Globus pallidus (tissue), 1 donor: Measurements from ENCODE around the gene FRG1.
"Not testable (repeated sequence)": the region's sequence is repeated elsewhere in the genome, so short reads cannot be mapped to it uniquely, and the experiment has no call there.

ENCODE experiments used
- DNase-seq: peaks from one replicate; pipeline ENCODE4 v3.0.0-alpha.2; 2015; ENCODE audit warnings: low spot score

Gene FRG1

GRCh38 chr4:189940178-189941004, at the start of gene FRG1:
Gene FRG1, plus strand, starts transcription at chr4:189940872. Its CDS starts 138 bp downstream, at chr4:189941010.
- DNase-seq: peak; percentile 86

DNA sequence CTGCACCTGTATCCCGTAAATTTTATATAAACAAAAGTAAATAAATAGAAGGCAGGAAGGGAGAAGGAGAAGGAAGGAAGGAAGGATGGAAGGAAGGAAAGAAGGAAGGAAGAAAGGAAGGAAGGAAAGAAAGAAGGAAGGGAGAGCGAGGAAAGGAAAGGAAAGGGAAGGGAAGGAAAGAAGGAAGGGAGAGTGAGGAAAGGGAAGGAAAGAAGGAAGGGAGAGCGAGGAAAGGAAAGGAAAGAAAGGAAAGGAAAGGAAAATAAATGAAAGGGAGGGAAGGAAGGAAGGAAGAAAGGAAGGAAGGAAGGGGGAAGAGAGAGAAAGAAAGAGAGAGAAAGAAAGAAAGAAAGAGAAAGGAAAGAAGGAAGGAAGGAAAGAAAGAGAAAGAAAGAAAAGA, 43.0 kb upstream of the FRG1 start:
- no peak for DNase-seq

- not testable (repeated sequence) for DNase-seq
Observed at GRCh38 chr4:189899481-189900015, 41.1 kb upstream of the FRG1 start.

GRCh38 chr4:189904420-189905027, 36.1 kb upstream of the FRG1 start:
- DNase-seq: peak; percentile 60

DNA sequence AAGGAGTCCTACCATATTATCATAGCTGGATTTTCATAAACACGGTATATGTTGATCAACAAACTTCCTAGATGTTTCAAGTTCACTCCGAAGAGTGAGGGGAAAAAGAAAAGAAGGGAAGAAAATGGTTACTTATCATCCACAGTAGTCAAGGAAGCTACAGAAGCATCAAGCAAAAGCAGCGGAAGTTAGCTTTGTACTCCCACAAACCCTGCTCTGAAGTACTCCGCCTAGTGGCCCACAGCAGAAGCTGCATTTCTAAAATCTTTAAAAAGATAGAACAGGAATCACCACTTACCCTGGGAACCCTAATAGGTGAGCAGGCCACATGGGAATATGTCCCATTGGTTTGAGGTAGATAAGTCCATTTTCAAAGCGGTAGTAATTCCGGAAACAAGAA, 28.5 kb upstream of the FRG1 start:
- no peak for DNase-seq

DNA sequence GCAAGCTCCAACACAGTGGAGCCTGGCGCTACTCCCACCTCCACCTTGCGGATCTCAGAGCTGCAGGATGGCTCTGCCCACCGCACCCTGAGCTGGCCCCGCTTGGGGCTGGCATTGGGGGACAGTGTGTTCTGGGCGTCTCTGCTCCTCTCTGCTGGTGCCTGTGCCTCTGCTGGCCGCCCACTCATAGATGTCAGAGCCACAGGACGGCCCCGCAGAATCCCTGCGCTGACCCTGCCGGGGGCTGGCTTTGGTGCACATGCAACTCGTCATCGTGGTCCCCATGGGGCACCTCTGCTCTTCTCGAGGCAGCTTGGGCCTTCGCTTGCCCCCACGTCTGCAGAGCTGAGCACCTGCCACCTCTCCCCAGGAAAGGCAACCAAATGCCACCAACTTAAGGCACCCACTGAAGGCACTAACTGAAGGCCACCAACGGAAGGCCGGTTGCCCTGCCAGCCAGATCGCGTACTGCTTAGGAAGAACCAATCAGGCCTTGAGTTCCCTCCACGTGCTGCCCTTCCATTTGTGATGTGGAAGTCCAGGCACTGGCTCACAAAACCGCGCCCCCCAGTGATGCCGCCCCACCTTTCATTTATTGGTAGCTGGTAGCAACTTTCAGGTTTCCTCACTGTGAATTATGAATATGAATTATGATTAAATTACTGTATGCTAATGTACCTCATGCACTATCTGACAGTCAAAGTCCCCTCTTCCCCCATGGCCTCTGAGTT, 23.3 kb upstream of the FRG1 start:
- DNase-seq: no peak

DNA sequence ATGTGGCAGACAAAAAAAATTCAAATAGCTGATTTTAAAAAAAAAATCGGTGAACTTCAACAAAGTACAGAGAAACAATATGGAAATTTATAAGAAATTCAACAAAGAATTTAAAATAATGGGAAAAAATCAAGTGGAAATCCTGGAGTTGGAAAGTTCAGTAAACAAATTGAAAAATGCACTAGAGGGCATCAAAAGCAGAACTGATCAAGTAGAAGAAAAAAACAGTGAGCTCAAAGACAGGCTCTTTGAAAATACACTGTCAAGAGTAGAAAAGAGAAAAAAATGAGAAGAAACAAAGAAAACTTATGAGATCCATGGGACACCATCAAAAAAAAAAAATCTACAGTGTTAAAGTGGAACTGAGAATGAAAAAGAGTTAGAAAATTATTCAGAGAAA, 19.6 kb upstream of the FRG1 start:
- no peak for DNase-seq

GRCh38 chr4:189926742-189927141, 13.9 kb upstream of the FRG1 start:
- DNase-seq: not testable (repeated sequence)

DNA sequence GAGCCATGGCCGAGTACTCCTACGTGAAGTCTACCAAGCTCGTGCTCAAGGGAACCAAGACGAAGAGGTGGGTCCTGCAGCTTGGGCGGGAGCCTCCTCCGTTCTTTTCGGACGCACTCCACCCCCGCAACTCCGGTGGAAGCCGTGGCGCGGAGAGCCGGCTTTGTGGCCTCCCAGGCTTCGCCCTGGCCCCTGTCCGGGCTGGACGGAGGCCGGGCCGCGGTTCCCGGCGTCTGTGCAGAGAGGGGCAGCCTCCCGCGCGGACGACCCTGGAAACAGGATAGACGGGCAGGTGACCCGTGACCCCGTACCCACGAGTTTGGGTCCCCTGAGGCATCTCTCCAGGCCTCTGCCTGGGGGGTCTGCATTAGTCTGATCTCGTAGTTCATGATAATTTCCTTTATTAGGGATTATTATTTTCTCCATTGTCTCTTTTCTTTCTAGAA, 356 bp downstream of the FRG1 start:
- no peak for DNase-seq

DNA sequence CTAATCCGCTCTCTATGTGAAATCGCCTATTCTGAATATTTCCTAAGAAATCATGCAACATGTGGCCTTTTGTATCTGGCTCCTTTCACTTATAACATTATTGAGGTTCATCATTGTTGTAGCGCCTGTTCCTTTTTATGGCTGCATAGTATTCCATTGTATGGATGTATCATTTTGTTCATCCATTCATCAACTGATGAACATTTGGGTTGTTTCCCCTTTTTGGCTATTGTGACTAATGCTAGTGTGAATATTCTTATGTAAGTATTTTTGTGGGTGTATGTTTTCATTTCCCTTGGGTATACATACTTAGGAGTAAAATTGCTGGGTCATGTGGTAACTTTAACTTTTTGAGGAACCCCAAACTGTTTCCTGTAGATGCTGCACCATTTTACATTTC, 1.7 kb downstream of the FRG1 start:
- not testable (repeated sequence) for DNase-seq

GRCh38 chr4:189944077-189944476, 3.4 kb downstream of the FRG1 start:
- not testable (repeated sequence) for DNase-seq

DNA sequence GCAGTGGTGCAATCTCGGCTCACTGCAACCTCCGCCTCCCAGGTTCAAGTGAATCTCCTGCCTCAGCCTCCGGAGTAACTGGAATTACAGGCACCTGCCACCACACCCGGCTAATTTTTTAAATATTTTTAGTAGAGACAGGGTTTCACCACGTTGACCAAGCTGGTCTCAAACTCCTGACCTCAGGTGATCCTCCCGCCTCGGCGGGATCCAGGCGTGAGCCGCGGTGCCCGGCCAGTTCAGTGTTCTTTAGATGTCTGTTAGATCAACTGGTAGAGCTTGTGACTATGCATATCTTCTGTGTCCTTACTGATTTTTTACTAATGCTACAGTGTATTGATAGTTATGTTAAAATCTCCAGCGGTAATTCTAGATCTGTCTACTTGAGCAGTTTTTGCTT, 6.2 kb downstream of the FRG1 start:
- not testable (repeated sequence) for DNase-seq

DNA sequence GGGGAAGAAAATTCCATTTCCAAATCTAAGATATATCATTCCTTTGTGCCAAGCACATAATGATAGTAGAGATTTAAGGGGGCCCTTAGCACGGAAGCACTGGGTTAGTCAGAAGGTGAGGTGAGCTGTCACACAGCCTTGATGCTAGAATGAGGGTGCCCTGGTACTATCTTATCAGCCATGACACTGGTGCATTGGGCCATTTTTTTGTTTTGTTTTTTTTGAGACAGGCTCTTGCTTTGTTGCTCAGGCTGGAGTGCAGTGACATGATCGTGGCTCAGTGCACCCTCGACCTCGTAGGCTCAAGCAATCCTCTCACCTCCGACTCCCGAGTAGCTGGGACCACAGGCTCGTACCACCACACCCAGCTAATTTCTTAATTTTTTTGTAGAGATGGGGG, 7.8 kb downstream of the FRG1 start:
- not testable (repeated sequence) for DNase-seq

GRCh38 chr4:189969291-189969690, 28.6 kb downstream of the FRG1 start:
- DNase-seq: not testable (repeated sequence)

DNA sequence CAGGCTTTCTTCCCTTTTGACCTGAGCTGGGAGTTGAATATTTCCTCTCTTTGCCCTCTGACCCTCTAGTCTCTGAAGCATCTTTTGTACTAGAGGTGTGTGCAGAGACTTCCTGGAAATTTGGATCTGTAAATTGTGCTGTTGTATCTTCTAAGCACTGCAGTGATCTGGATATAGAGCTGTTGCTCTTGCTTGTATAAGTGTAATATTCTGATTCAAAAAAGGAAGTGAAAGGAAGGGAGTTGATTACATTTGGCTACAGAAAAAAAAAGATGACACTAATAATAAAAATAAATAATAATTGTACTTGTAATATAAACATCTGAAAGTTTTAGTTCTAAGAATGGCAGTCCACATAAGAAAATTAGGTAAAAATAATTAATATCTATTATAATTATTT, 33.0 kb downstream of the FRG1 start:
- no peak for DNase-seq

DNA sequence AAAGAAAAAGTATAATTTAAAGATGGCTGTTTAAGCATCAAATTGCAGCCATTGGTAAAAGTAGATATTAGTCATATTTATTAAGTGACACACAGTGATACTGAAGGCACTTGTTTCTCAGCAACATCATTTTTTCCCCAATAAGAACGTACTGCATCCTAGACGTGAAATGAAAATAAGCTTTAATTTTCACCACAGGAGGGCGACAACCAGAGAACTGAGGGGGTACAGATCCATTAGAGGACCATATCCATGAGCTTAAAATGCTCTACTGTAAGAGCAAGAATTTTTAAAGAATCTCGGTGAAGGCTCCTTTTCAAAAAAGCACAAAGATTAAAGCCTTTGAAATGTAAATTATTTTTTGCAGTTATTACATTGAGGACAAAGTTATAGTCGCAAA, 33.4 kb downstream of the FRG1 start:
- no peak for DNase-seq

- DNase-seq: no peak
Observed at GRCh38 chr4:189979196-189980047, 38.8 kb downstream of the FRG1 start.

DNA sequence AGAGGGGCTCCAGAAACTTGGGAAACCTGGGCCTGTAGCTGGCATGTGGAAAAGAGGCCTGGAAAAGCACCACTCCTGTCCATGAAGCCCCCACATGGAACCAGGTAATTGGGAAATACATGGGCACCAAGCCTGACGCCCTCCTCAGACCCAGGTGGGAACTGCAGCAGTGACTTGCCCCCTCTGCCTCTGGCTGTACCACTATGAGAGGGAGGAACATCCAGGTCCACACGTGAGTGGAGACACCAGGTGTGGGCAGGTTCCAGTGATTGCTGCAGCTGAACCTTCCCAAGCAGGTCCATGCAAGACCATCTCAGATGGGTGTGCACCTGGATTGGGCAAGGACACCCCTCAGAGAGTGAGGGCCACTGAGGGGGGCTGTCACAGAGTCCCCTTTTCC, 39.6 kb downstream of the FRG1 start:
- DNase-seq: not testable (repeated sequence)

GRCh38 chr4:189981970-189982369, 41.3 kb downstream of the FRG1 start:
- DNase-seq: no peak

DNA sequence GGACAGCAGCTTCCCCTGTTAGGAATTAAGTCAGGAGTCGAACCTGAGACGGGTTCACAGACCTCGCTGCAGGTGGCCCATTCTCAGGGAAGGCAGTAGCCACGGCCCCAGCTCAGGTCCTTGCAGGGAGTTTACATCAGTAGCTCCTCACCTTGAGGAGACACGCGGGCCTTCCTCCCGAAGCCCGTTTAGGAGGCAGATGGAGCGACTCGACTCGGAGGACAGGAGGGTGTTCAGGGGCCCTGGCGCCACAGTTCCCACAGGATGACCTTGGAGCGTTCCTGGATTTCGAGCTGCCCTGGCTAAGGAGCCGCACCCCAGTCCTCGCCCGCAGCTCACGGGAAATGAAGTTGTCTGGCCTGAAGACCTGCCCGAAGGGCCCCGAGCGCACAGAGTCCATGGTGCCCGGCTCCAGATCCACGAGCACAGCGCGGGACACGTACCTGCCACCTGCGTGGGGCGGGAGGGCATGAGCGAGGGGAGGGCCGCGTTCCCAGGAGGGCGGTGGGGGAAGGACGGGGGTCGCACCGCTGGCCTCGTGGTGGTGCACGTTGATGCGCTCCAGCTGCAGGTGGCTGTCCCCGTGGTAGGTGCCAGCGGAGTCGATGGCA, 43.3 kb downstream of the FRG1 start:
- not testable (repeated sequence) for DNase-seq

DNA sequence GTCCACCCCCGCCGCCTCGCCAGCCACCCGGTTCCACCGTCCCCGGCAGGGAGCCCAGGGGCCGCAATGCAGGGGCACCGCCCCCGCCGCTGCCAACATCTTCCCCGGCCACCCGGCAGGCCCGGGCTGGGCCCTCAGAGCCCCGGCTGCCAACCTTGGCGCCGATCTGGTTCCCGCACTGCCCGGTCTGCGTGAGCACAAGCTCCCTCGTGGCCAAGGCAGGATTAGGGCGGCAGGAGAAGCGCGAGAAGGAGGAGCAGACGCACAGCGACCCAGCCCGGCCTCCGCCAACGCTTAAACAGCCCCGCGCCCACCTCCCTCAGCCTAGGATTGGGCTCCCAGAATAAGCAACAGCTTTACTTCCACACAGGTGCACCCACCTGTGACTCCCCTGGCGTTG, 44.0 kb downstream of the FRG1 start:
- not testable (repeated sequence) for DNase-seq
